ENCODE measurements around the gene CUEDC2. TPM values are rescaled to one million over a fixed set of nuclear protein-coding genes. Genes with fewer than 3 reads are reported as not detected.

Gene CUEDC2
- total and polyA plus RNA-seq, 3 donors from 2014 or later = 49.0 to 76.0 (median 70.5) TPM

DNA sequence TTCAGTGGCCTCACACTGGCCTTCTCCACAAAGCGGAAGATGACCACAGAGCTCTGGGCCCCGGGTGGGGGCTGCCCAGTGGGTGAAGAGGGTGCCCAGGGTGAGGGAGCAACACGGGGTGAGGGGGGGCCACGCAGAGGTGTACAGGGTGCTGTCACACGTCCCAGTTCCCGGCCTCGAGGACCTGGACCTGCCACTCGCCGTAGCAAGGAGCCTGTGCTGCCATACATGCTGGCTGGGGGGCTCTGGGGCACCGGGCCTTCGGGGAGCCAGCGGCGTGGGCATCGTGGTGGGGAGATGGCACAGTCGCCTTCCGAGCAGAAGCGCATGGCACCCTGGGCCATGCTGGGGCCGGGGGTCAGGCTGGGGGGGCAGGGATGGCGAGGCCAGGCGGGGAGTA, 15.7 kb downstream of the CUEDC2 start:
- Histone ChIP-seq H3K4me1 (peaks cover 11% of the 10 kb centered on the region), H3K36me3 (ENCODE audit: low read depth, missing control alignments) (no peaks in the 10 kb centered on the region), H3K9me3 (no peaks in the 10 kb centered on the region), H3K27me3 (no peaks in the 10 kb centered on the region), H3K4me3 (no peak overlapping the region), H3K27ac (no peak overlapping the region)
- TF ChIP-seq POLR2A (IDR thresholded peaks at IDR 0.05) = no peak
- TF ChIP-seq, protein P1, sequence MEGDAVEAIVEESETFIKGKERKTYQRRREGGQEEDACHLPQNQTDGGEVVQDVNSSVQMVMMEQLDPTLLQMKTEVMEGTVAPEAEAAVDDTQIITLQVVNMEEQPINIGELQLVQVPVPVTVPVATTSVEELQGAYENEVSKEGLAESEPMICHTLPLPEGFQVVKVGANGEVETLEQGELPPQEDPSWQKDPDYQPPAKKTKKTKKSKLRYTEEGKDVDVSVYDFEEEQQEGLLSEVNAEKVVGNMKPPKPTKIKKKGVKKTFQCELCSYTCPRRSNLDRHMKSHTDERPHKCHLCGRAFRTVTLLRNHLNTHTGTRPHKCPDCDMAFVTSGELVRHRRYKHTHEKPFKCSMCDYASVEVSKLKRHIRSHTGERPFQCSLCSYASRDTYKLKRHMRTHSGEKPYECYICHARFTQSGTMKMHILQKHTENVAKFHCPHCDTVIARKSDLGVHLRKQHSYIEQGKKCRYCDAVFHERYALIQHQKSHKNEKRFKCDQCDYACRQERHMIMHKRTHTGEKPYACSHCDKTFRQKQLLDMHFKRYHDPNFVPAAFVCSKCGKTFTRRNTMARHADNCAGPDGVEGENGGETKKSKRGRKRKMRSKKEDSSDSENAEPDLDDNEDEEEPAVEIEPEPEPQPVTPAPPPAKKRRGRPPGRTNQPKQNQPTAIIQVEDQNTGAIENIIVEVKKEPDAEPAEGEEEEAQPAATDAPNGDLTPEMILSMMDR (IDR thresholded peaks at IDR 0.05) = no peak
- WGBS, 2 donors = 89 to 92% methylated on average over 6 to 20 of the region's 20 CpGs
- intact Hi-C loops (cut with DNase I; ENCODE audit: low total_unique reads) = no loop called here
- no peak for DNase-seq

DNA sequence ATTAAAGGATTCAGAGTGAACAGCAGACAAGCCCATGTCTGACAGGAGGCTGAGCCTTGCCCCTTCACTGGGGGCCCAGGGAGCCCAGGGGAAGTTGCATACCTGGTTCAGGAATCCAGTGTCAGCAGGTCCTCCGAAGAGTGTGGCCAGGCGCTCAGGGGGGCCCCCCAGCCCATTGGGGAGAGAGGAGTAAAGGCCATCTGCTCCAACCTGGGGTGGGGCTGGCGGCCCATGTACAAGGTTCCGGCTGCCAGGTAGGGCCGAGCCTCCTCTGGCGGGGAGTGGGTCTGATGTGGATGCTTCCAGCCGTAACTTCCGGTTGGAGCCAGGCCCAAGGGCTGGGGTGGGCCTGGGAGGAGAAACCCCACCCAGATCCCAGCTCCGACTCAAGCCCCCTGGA, 16.1 kb downstream of the CUEDC2 start:
- H3K27me3 ChIP-seq = no peaks in the 10 kb centered on the region
- no peaks in the 10 kb centered on the region for H3K9me3 ChIP-seq
- TF ChIP-seq POLR2A (IDR thresholded peaks at IDR 0.05) = no peak
- TF ChIP-seq, protein P1 (IDR thresholded peaks at IDR 0.05) = no peak
- WGBS, 2 donors = 69 to 86% methylated on average over 2 to 9 of the region's 9 CpGs
- no peaks in the 10 kb centered on the region for H3K36me3 ChIP-seq (ENCODE audit: low read depth, missing control alignments)
- H3K4me1 ChIP-seq = peaks cover 11% of the 10 kb centered on the region
- H3K4me3 ChIP-seq = no peak overlapping the region
- no peak for DNase-seq
- H3K27ac ChIP-seq = no peak overlapping the region
- intact Hi-C loops (cut with DNase I; ENCODE audit: low total_unique reads) = no loop called here

DNA sequence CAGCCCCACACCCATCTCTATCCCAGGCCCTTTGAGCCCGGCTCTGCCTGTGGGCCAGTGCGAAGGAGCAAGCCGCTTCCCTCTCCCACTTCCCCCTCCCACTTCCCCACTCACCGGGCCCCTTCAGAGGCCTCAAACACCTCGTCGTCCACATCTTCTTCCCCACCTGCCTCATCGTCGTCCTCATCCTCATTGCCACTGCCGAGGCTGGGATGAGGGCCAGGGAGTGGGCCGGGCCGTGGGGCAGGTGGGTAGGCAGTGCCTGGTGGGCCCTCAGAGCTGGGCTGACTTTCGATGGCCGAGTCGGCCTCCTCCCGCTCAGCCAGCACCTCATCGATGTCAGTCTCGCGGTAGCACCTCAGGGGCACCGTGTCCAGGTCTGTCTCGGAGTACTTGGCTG, 17.6 kb downstream of the CUEDC2 start:
- DNase-seq = no peak
- Histone ChIP-seq H3K4me1 (peaks cover 6% of the 10 kb centered on the region), H3K27ac (no peak overlapping the region), H3K36me3 (ENCODE audit: low read depth, missing control alignments) (no peaks in the 10 kb centered on the region), H3K9me3 (no peaks in the 10 kb centered on the region), H3K27me3 (no peaks in the 10 kb centered on the region), H3K4me3 (no peak overlapping the region)
- TF ChIP-seq, protein P1 (IDR thresholded peaks at IDR 0.05) = no peak
- no peak for TF ChIP-seq POLR2A (IDR thresholded peaks at IDR 0.05)
- intact Hi-C loops (cut with DNase I; ENCODE audit: low total_unique reads) = no loop called here
- WGBS, 2 donors = 57 to 60% methylated on average over 15 to 20 of the region's 20 CpGs

DNA sequence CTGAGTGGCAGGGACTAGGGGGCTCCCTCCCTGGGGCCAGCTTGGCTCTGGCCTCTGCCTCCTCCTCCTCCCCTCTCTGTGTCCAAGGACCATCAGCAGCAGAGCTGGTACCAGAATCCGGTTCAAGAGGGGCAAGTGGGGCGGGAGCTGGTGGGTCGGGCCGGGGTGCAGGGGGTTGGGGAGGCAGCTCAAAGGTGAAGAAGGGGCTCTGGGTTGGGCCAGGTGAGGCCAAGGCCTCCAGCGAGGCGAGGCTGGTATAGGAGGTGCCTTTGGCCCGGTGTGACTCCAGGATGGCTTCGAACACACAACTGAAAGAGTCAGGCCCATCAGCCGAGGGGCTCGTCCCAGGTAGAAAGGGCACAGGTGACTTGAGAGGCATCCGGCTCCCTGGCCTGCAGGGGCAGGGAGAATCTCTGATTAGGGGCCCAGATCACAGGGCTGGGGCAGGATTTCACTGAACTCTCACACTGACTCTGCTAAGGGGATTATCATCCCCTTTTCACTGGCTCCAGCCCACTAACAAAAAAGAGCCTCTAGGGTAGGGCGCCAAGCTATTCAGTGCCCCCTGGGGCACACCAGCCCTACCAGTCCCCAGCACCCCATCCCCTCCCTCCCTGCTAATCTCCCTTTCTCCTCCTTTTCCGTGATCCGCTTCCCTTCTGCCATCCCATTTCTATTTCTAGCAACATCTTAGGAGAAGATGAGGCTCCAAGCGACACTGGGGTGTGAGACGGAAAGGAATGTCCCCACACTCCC, 18.4 kb downstream of the CUEDC2 start:
- H3K27me3 ChIP-seq = no peaks in the 10 kb centered on the region
- intact Hi-C loops (cut with DNase I; ENCODE audit: low total_unique reads) = no loop called here
- no peaks in the 10 kb centered on the region for H3K9me3 ChIP-seq
- H3K27ac ChIP-seq = no peak overlapping the region
- WGBS, 2 donors = 83 to 86% methylated on average over 13 to 16 of the region's 16 CpGs
- no peak for TF ChIP-seq POLR2A (IDR thresholded peaks at IDR 0.05)
- TF ChIP-seq, protein P1 (IDR thresholded peaks at IDR 0.05) = no peak
- H3K36me3 ChIP-seq (ENCODE audit: low read depth, missing control alignments) = no peaks in the 10 kb centered on the region
- peaks cover 5% of the 10 kb centered on the region for H3K4me1 ChIP-seq
- DNase-seq = no peak
- H3K4me3 ChIP-seq = no peak overlapping the region

Data from testis (tissue), 3 donors.